Neural progenitor cell (in vitro differentiated cells): Measurements from ENCODE around the gene CDC42BPA. TPM values are rescaled to one million over a fixed set of nuclear protein-coding genes. Genes with fewer than 3 reads are reported as not detected.

Experiments
- DNase-seq: peaks from one replicate; pipeline ENCODE4 v3.0.0-alpha.2; 2016; ENCODE audit warnings: low spot score
- H2AFZ ChIP-seq: fragments of 200-600 bp; sonication (generic); replicated peaks from 2 replicates; pipeline ENCODE4 v1.6.1; 2016; ENCODE audit warnings: antibody characterized with exemption
- H3F3A ChIP-seq: fragments of 200-600 bp; sonication (generic); 2 replicates; pipeline ENCODE4 v1.6.1; 2016; ENCODE audit warnings: antibody characterized with exemption, low read depth
- H3K27ac ChIP-seq: fragments of 200-600 bp; sonication (generic); 2 replicates; pipeline ENCODE4 v1.5.1; 2016; ENCODE audit warnings: mild to moderate bottlenecking
- H3K27me3 ChIP-seq: fragments of 200-600 bp; sonication (generic); 2 replicates; pipeline ENCODE4 v1.6.1; 2016; ENCODE audit warnings: mild to moderate bottlenecking, moderate library complexity
- H3K36me3 ChIP-seq: fragments of 200-600 bp; sonication (generic); 2 replicates; pipeline ENCODE4 v1.5.1; 2016
- H3K4me1 ChIP-seq: fragments of 200-600 bp; sonication (generic); 2 replicates; pipeline ENCODE4 v1.6.1; 2016; ENCODE audit warnings: mixed run types
- H3K4me2 ChIP-seq: fragments of 200-600 bp; sonication (generic); 2 replicates; pipeline ENCODE4 v1.6.1; 2016
- H3K4me3 ChIP-seq: fragments of 200-600 bp; sonication (generic); 2 replicates; pipeline ENCODE4 v1.5.1; 2016
- H3K79me2 ChIP-seq: fragments of 200-600 bp; sonication (generic); 2 replicates; pipeline ENCODE4 v1.6.1; 2016; ENCODE audit warnings: low read depth
- H3K9ac ChIP-seq: fragments of 200-600 bp; sonication (generic); 2 replicates; pipeline ENCODE4 v1.6.1; 2016
- H3K9me3 ChIP-seq: fragments of 200-600 bp; sonication (generic); 2 replicates; pipeline ENCODE4 v1.5.1; 2016; ENCODE audit warnings: low read depth
- H4K20me1 ChIP-seq: fragments of 200-600 bp; sonication (generic); 2 replicates; pipeline ENCODE4 v1.6.1; 2016; ENCODE audit warnings: low read depth
- H3K27ac Mint-ChIP-seq: 3 replicates; pipeline ENCODE4 v1.8.0; 2021; ENCODE audit warnings: mixed read lengths
- H3K27me3 Mint-ChIP-seq: 2 replicates; pipeline ENCODE4 v1.8.0; 2022; ENCODE audit warnings: low read depth, mild to moderate bottlenecking, inconsistent platforms, moderate library complexity, mixed read lengths; ENCODE audit not compliant: insufficient read depth
- H3K36me3 Mint-ChIP-seq: 3 replicates; pipeline ENCODE4 v1.8.0; 2021; ENCODE audit warnings: mixed read lengths
- H3K4me1 Mint-ChIP-seq: 3 replicates; pipeline ENCODE4 v1.8.0; 2021; ENCODE audit warnings: mixed read lengths
- H3K4me3 Mint-ChIP-seq: 3 replicates; pipeline ENCODE4 v1.8.0; 2021; ENCODE audit warnings: mild to moderate bottlenecking, moderate library complexity, mixed read lengths
- H3K9me3 Mint-ChIP-seq: 3 replicates; pipeline ENCODE4 v1.8.0; 2020; ENCODE audit warnings: mixed read lengths
- CTCF ChIP-seq: fragments of 200-600 bp; sonication (generic); IDR thresholded peaks from 2 replicates; pipeline ENCODE4 v1.5.1; 2017; ENCODE audit warnings: antibody characterized with exemption, mild to moderate bottlenecking
- EZH2 ChIP-seq: fragments of 200-600 bp; sonication (generic); IDR thresholded peaks from 2 replicates; pipeline ENCODE4 v1.6.1; 2017; ENCODE audit warnings: antibody characterized with exemption, mild to moderate bottlenecking, moderate library complexity
- EZH2phosphoT487 ChIP-seq: fragments of 200-600 bp; sonication (generic); IDR thresholded peaks from 2 replicates; pipeline ENCODE4 v1.6.1; 2017; ENCODE audit warnings: antibody characterized with exemption
- total RNA-seq: library from RNA; depleted of rRNA; stranded (reverse); fragments of >200 nt; gene quantifications from 2 replicates; pipeline ENCODE4 v1.2.3, GENCODE V29; 2015; ENCODE audit warnings: low replicate concordance

The CDC42BPA gene
- total RNA-seq, 1 donor from 2014 or later: 54.7 TPM

DNA sequence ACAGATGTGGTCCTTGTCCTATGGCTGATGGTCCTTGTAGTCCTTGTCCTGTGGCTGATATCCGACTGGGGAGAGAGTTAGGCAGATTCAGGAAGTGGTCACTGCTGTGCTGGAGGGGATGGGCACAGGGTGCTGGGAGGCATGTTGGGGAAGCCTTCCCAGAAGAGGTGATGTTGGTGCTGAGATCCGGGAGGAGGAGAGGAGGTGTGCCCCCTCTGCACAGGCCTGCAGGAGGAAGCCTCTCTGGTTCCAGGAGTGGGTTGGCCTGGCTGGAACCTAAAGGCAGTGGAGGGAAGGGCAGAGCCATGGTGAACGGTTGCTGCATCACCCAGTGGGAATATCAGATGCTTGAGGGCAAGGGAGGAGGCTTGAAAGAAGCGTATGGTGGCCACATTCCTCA lies 363.5 kb downstream of the CDC42BPA start:
- DNase-seq: no peak
- H3K27me3 Mint-ChIP-seq: peaks cover 3% of the 10 kb centered on the region
- Histone ChIP-seq H3K27me3 (no peaks in the 10 kb centered on the region), H3K4me2 (no peak overlapping the region), H3K79me2 (no peaks in the 10 kb centered on the region), H3K9me3 (no peaks in the 10 kb centered on the region), H3K9ac (no peak overlapping the region), H3K36me3 (no peaks in the 10 kb centered on the region), H2AFZ (no peak overlapping the region), H3F3A (no peaks in the 10 kb centered on the region), H3K4me3 (no peak overlapping the region), H4K20me1 (no peaks in the 10 kb centered on the region), H3K4me1 (no peaks in the 10 kb centered on the region), H3K27ac (no peak overlapping the region)
- H3K4me3 Mint-ChIP-seq: no peak overlapping the region
- H3K27ac Mint-ChIP-seq: peak overlapping the region; percentile 90
- peaks cover 5% of the 10 kb centered on the region for H3K36me3 Mint-ChIP-seq
- no peak for TF ChIP-seq CTCF
- TF ChIP-seq EZH2: no peak
- TF ChIP-seq EZH2phosphoT487: no peak
- H3K4me1 Mint-ChIP-seq: peaks cover 9% of the 10 kb centered on the region
- peaks cover 30% of the 10 kb centered on the region for H3K9me3 Mint-ChIP-seq

GRCh38 chr1:226954337-226954736 lies 364.0 kb downstream of the CDC42BPA start:
- no peak overlapping the region for H3K4me2 ChIP-seq
- no peak for TF ChIP-seq EZH2
- TF ChIP-seq CTCF: no peak
- TF ChIP-seq EZH2phosphoT487: no peak
- H3K9me3 ChIP-seq: no peaks in the 10 kb centered on the region
- no peak overlapping the region for H3K4me3 Mint-ChIP-seq
- peaks cover 5% of the 10 kb centered on the region for H3K36me3 Mint-ChIP-seq
- H3K27ac ChIP-seq: no peak overlapping the region
- no peaks in the 10 kb centered on the region for H4K20me1 ChIP-seq
- no peak overlapping the region for H3K9ac ChIP-seq
- DNase-seq: no peak
- H3K4me1 Mint-ChIP-seq: peaks cover 9% of the 10 kb centered on the region
- H3K27me3 ChIP-seq: no peaks in the 10 kb centered on the region
- peaks cover 27% of the 10 kb centered on the region for H3K9me3 Mint-ChIP-seq
- H3K27me3 Mint-ChIP-seq: peaks cover 3% of the 10 kb centered on the region
- no peaks in the 10 kb centered on the region for H3F3A ChIP-seq
- H3K79me2 ChIP-seq: no peaks in the 10 kb centered on the region
- no peak overlapping the region for H2AFZ ChIP-seq
- H3K27ac Mint-ChIP-seq: peak overlapping the region; percentile 90
- no peak overlapping the region for H3K4me3 ChIP-seq
- no peaks in the 10 kb centered on the region for H3K36me3 ChIP-seq
- H3K4me1 ChIP-seq: no peaks in the 10 kb centered on the region

GRCh38 chr1:226953175-226953800 lies 365.0 kb downstream of the CDC42BPA start:
- no peak overlapping the region for H3K27ac Mint-ChIP-seq
- H3K27me3 Mint-ChIP-seq: peaks cover 3% of the 10 kb centered on the region
- Histone ChIP-seq H3K36me3 (no peaks in the 10 kb centered on the region), H3K79me2 (no peaks in the 10 kb centered on the region), H3K27me3 (no peaks in the 10 kb centered on the region), H3K9me3 (no peaks in the 10 kb centered on the region), H3K27ac (no peak overlapping the region), H3K9ac (no peak overlapping the region), H2AFZ (no peak overlapping the region), H3F3A (no peaks in the 10 kb centered on the region), H4K20me1 (no peaks in the 10 kb centered on the region), H3K4me1 (no peaks in the 10 kb centered on the region), H3K4me3 (no peak overlapping the region), H3K4me2 (no peak overlapping the region)
- TF ChIP-seq EZH2 (no peak), CTCF (no peak), EZH2phosphoT487 (no peak)
- peaks cover 9% of the 10 kb centered on the region for H3K4me1 Mint-ChIP-seq
- peaks cover 5% of the 10 kb centered on the region for H3K36me3 Mint-ChIP-seq
- no peak overlapping the region for H3K4me3 Mint-ChIP-seq
- H3K9me3 Mint-ChIP-seq: peaks cover 22% of the 10 kb centered on the region
- DNase-seq: no peak
